Trophoblast cell (in vitro differentiated cells and primary cell): ENCODE measurements around the gene PMVK.

Experiments used
- DNase-seq, 2 donors: peaks; one replicate each; pipeline ENCODE4 v3.0.0-alpha.2; 2016
- H2AFZ ChIP-seq: 2 replicates; pipeline ENCODE4 v1.6.1; 2013; ENCODE audit warnings: low read length, moderate library complexity, mild to moderate bottlenecking; ENCODE audit not compliant: insufficient read depth, poor library complexity
- H2AK5ac ChIP-seq: 2 replicates; pipeline ENCODE4 v1.6.1; 2013; ENCODE audit warnings: mild to moderate bottlenecking, low read length
- H2BK120ac ChIP-seq: 2 replicates; pipeline ENCODE4 v1.6.1; 2013; ENCODE audit warnings: low read length, mild to moderate bottlenecking, moderate library complexity; ENCODE audit not compliant: insufficient read depth, poor library complexity
- H2BK12ac ChIP-seq: 2 replicates; pipeline ENCODE4 v1.6.1; 2013; ENCODE audit warnings: mild to moderate bottlenecking, low read length, moderate library complexity
- H2BK5ac ChIP-seq: 2 replicates; pipeline ENCODE4 v1.6.1; 2013; ENCODE audit warnings: low read length, low read depth, moderate library complexity, mild to moderate bottlenecking; ENCODE audit not compliant: poor library complexity
- H3K14ac ChIP-seq: 2 replicates; pipeline ENCODE4 v1.6.1; 2013; ENCODE audit warnings: mild to moderate bottlenecking, low read length
- H3K18ac ChIP-seq: 2 replicates; pipeline ENCODE4 v1.6.1; 2013; ENCODE audit warnings: mild to moderate bottlenecking, low read length
- H3K23ac ChIP-seq: 2 replicates; pipeline ENCODE4 v1.6.1; 2013; ENCODE audit warnings: low read length
- H3K27ac ChIP-seq: 2 replicates; pipeline ENCODE4 v1.5.1; 2013; ENCODE audit warnings: low read depth, mild to moderate bottlenecking, inconsistent platforms, low read length, moderate library complexity
- H3K27me3 ChIP-seq: 2 replicates; pipeline ENCODE4 v1.6.1; 2013; ENCODE audit warnings: inconsistent platforms, mild to moderate bottlenecking, low read length, moderate library complexity; ENCODE audit not compliant: insufficient read depth
- H3K36me3 ChIP-seq, 2 experiments: 1 replicate in 1 of 2; 2 replicates in 1 of 2; pipeline ENCODE4 v1.6.1; 2013; ENCODE audit warnings: low read length in 2 of 2, mild to moderate bottlenecking in 2 of 2, moderate library complexity in 1 of 2; ENCODE audit not compliant: insufficient read depth in 2 of 2, control insufficient read depth in 1 of 2
- H3K4ac ChIP-seq: 2 replicates; pipeline ENCODE4 v1.6.1; 2013; ENCODE audit warnings: low read depth, mild to moderate bottlenecking, low read length, moderate library complexity
- H3K4me1 ChIP-seq, 2 experiments: 1 replicate in 1 of 2; 2 replicates in 1 of 2; pipeline ENCODE4 v1.6.1; 2013; ENCODE audit warnings: low read length in 2 of 2, mild to moderate bottlenecking in 2 of 2, moderate library complexity in 1 of 2; ENCODE audit not compliant: insufficient read depth in 2 of 2, control insufficient read depth in 1 of 2
- H3K4me2 ChIP-seq: 2 replicates; pipeline ENCODE4 v1.6.1; 2013; ENCODE audit warnings: inconsistent platforms, mild to moderate bottlenecking, low read length, moderate library complexity
- H3K4me3 ChIP-seq: 2 replicates; pipeline ENCODE4 v1.5.1; 2013; ENCODE audit warnings: mild to moderate bottlenecking, low read depth, low read length, inconsistent platforms
- H3K79me1 ChIP-seq: one replicate; pipeline ENCODE4 v1.6.1; 2013; ENCODE audit warnings: low read length
- H3K79me2 ChIP-seq: 2 replicates; pipeline ENCODE4 v1.6.1; 2013; ENCODE audit warnings: low read length, mild to moderate bottlenecking; ENCODE audit not compliant: control insufficient read depth, insufficient read depth, poor library complexity
- H3K9ac ChIP-seq: 2 replicates; pipeline ENCODE4 v1.6.1; 2013; ENCODE audit warnings: mild to moderate bottlenecking, low read length
- H3K9me3 ChIP-seq: 2 replicates; pipeline ENCODE4 v1.6.1; 2013; ENCODE audit warnings: low read depth, mild to moderate bottlenecking, control low read depth, inconsistent platforms, low read length; ENCODE audit not compliant: insufficient read depth
- H4K12ac ChIP-seq: 2 replicates; pipeline ENCODE4 v1.6.1; 2013; ENCODE audit warnings: low read depth, mild to moderate bottlenecking, low read length, moderate library complexity
- H4K8ac ChIP-seq: 2 replicates; pipeline ENCODE4 v1.6.1; 2013; ENCODE audit warnings: low read depth, mild to moderate bottlenecking, low read length, moderate library complexity
- H4K91ac ChIP-seq: one replicate; pipeline ENCODE4 v1.6.1; 2013; ENCODE audit warnings: low read depth, mild to moderate bottlenecking, low read length, moderate library complexity
- WGBS: extraction: QIAGEN DNeasy Blood & Tissue Kit; methylation state at CpG from one replicate; pipeline ENCODE4 v1.1.7; 2013; ENCODE audit warnings: missing lambda C conversion rate; ENCODE audit not compliant: insufficient read length, insufficient coverage; ENCODE audit errors: extremely low coverage; 5-methylcytosine and 5-hydroxymethylcytosine counted together

Gene PMVK

GRCh38 chr1:154974102-154974807, 37.7 kb upstream of the PMVK start, which contains the start of gene CKS1B:
Gene CKS1B (plus strand): TSS chr1:154974681. CDS start chr1:154974746, 65 bp downstream.
- peak within 1 kb of the TSS; percentile 86 for H3K14ac ChIP-seq
- peak within 1 kb of the TSS; percentile 78 for H2AFZ ChIP-seq
- peak within 1 kb of the TSS; percentile 98 for H3K9ac ChIP-seq
- peak within 1 kb of the TSS; percentile 91 for H3K4me2 ChIP-seq
- peaks cover under 1 to 3% of the 10 kb centered on the region in 2 experiments for H3K36me3 ChIP-seq
- H2BK120ac ChIP-seq = peak within 1 kb of the TSS; percentile 88
- peak within 1 kb of the TSS; percentile 82 for H4K12ac ChIP-seq
- no peaks in the 10 kb centered on the region for H3K9me3 ChIP-seq
- H3K18ac ChIP-seq = peak within 1 kb of the TSS; percentile 89
- H3K79me2 ChIP-seq = peaks cover 26% of the 10 kb centered on the region
- peak within 1 kb of the TSS; percentile 92 for H2AK5ac ChIP-seq
- peak within 1 kb of the TSS; percentile 91 for H2BK5ac ChIP-seq
- peak within 1 kb of the TSS; percentile 94 for H3K4me3 ChIP-seq
- H2BK12ac ChIP-seq = no peak within 1 kb of the TSS
- peaks cover 22 to 29% of the 10 kb centered on the region in 2 experiments for H3K4me1 ChIP-seq
- peak within 1 kb of the TSS; percentile 87 for H4K8ac ChIP-seq
- peak within 1 kb of the TSS; percentile 89 for H3K4ac ChIP-seq
- no peak within 1 kb of the TSS for H3K23ac ChIP-seq
- no CpG with 5 or more reads among the region's 47 CpGs for WGBS
- H3K79me1 ChIP-seq = peaks cover 36% of the 10 kb centered on the region
- peak within 1 kb of the TSS; percentile 100 for H3K27ac ChIP-seq
- H4K91ac ChIP-seq = peak within 1 kb of the TSS; percentile 96
- H3K27me3 ChIP-seq = no peaks in the 10 kb centered on the region
- DNase-seq = peak; percentile 100

GRCh38 chr1:154973344-154974101, 37.0 kb upstream of the PMVK start:
- H4K91ac ChIP-seq = peak overlapping the region; percentile 98
- no peak overlapping the region for H2AK5ac ChIP-seq
- H3K79me1 ChIP-seq = peaks cover 36% of the 10 kb centered on the region
- H2BK5ac ChIP-seq = peak overlapping the region; percentile 99
- H3K9ac ChIP-seq = peak overlapping the region; percentile 98
- H3K27me3 ChIP-seq = no peaks in the 10 kb centered on the region
- H3K27ac ChIP-seq = peak overlapping the region; percentile 100
- no peak overlapping the region for H3K4ac ChIP-seq
- no peak overlapping the region for H2AFZ ChIP-seq
- peak; percentile 100 for DNase-seq
- no peak overlapping the region for H3K23ac ChIP-seq
- peak overlapping the region; percentile 97 for H2BK120ac ChIP-seq
- H3K79me2 ChIP-seq = peaks cover 31% of the 10 kb centered on the region
- peaks cover 29 to 36% of the 10 kb centered on the region in 2 experiments for H3K4me1 ChIP-seq
- H3K9me3 ChIP-seq = no peaks in the 10 kb centered on the region
- H3K36me3 ChIP-seq = peaks cover 3 to 8% of the 10 kb centered on the region in 2 experiments
- H4K12ac ChIP-seq = peak overlapping the region; percentile 82
- H3K18ac ChIP-seq = peak overlapping the region; percentile 69
- WGBS = no CpG with 5 or more reads among the region's 37 CpGs
- H4K8ac ChIP-seq = peak overlapping the region; percentile 97
- no peak overlapping the region for H2BK12ac ChIP-seq
- H3K4me2 ChIP-seq = peak overlapping the region; percentile 71
- peak overlapping the region; percentile 97 for H3K14ac ChIP-seq
- H3K4me3 ChIP-seq = peak overlapping the region; percentile 76

- H3K9me3 ChIP-seq = no peaks in the 10 kb centered on the region
- H3K4ac ChIP-seq = peak overlapping the region; percentile 97
- H3K4me3 ChIP-seq = no peak overlapping the region
- H2BK120ac ChIP-seq = peak overlapping the region; percentile 97
- H3K27me3 ChIP-seq = no peaks in the 10 kb centered on the region
- peaks cover 37% of the 10 kb centered on the region for H3K79me1 ChIP-seq
- DNase-seq = peak; percentile 92 to 95
- H3K4me1 ChIP-seq = peaks cover 36 to 42% of the 10 kb centered on the region in 2 experiments
- peak overlapping the region; percentile 100 for H3K27ac ChIP-seq
- peak overlapping the region; percentile 98 for H4K91ac ChIP-seq
- peak overlapping the region; percentile 97 for H4K8ac ChIP-seq
- peak overlapping the region; percentile 99 for H2BK5ac ChIP-seq
- H2BK12ac ChIP-seq = peak overlapping the region; percentile 77
- peak overlapping the region; percentile 96 for H3K18ac ChIP-seq
- peak overlapping the region; percentile 97 for H4K12ac ChIP-seq
- H2AK5ac ChIP-seq = peak overlapping the region; percentile 91
- H3K14ac ChIP-seq = peak overlapping the region; percentile 97
- H3K9ac ChIP-seq = peak overlapping the region; percentile 75
- H3K23ac ChIP-seq = no peak overlapping the region
- H2AFZ ChIP-seq = no peak overlapping the region
- H3K36me3 ChIP-seq = peaks cover 8 to 15% of the 10 kb centered on the region in 2 experiments
- H3K79me2 ChIP-seq = peaks cover 31% of the 10 kb centered on the region
- WGBS = no CpG with 5 or more reads among the region's 18 CpGs
- H3K4me2 ChIP-seq = peak overlapping the region; percentile 71
Observed at GRCh38 chr1:154972517-154973343, 36.2 kb upstream of the PMVK start.

GRCh38 chr1:154972213-154972516, 35.6 kb upstream of the PMVK start:
- Histone ChIP-seq H2AFZ (no peak overlapping the region), H4K8ac (peak overlapping the region; percentile 58), H4K91ac (peak overlapping the region; percentile 87), H3K79me2 (peaks cover 31% of the 10 kb centered on the region), H3K23ac (no peak overlapping the region), H2BK5ac (peak overlapping the region; percentile 92), H3K4ac (peak overlapping the region; percentile 64), H3K4me2 (peak overlapping the region; percentile 71), H3K14ac (peak overlapping the region; percentile 89), H3K9me3 (peaks cover 2% of the 10 kb centered on the region), H3K27me3 (no peaks in the 10 kb centered on the region), H3K36me3 (peaks cover 14 to 20% of the 10 kb centered on the region in 2 experiments), H3K18ac (peak overlapping the region; percentile 88), H2BK12ac (peak overlapping the region; percentile 62), H3K4me1 (peaks cover 39 to 47% of the 10 kb centered on the region in 2 experiments), H3K4me3 (no peak overlapping the region), H2BK120ac (peak overlapping the region; percentile 80), H4K12ac (no peak overlapping the region), H2AK5ac (peak overlapping the region; percentile 26), H3K9ac (no peak overlapping the region), H3K27ac (peak overlapping the region; percentile 100), H3K79me1 (peaks cover 38% of the 10 kb centered on the region)
- no CpG with 5 or more reads among the region's 3 CpGs for WGBS
- peak in 1 of 2 donors; percentile 76 for DNase-seq
